Measurements from ENCODE around the gene COG5.

COG5 gene

GRCh38 chr7:107187774-107188173 is 375.9 kb downstream of the COG5 start:
- CTCF ChIA-PET: interaction anchor here (0.6 kb wide), 1 partner anchor 20 kb away, joined by 3 read pairs; no protein-coding TSS in a partner anchor
- TF ChIP-seq ELK4 (IDR thresholded peaks at IDR 0.05; ENCODE audit: borderline replicate concordance, low read depth, low read length) (no peak), BCL6B (tag by site-specific recombination; IDR thresholded peaks at IDR 0.05) (no peak), HOXD13 (CRISPR knock-in tag; IDR thresholded peaks at IDR 0.05; ENCODE audit: borderline replicate concordance) (no peak), ZNF580 (tag by site-specific recombination; IDR thresholded peaks at IDR 0.05) (no peak)
- Histone ChIP-seq H3K36me3 (ENCODE audit: control insufficient read depth in 2 of 2, insufficient read depth in 1 of 2, low read length in 2 of 2) (peaks cover 16 to 49% of the 10 kb centered on the region in 2 experiments), H3K4me3 (ENCODE audit: low read depth, low read length) (no peak overlapping the region), H3K9me3 (ENCODE audit: control insufficient read depth, insufficient read depth, low read depth, low read length) (no peaks in the 10 kb centered on the region), H3K4me1 (ENCODE audit: control insufficient read depth, insufficient read depth, low read length) (no peaks in the 10 kb centered on the region), H3K27ac (ENCODE audit: extremely low read depth, low read depth, low read length) (no peak overlapping the region)
- POLR2A ChIA-PET: no interaction called here

GRCh38 chr7:107186240-107186639 is 377.5 kb downstream of the COG5 start:
- ChIA-PET POLR2A (no interaction called here), CTCF (no interaction called here)
- Histone ChIP-seq H3K27ac (ENCODE audit: extremely low read depth, low read depth, low read length) (no peak overlapping the region), H3K36me3 (ENCODE audit: control insufficient read depth in 2 of 2, insufficient read depth in 1 of 2, low read length in 2 of 2) (peaks cover 16 to 51% of the 10 kb centered on the region in 2 experiments), H3K9me3 (ENCODE audit: control insufficient read depth, insufficient read depth, low read depth, low read length) (no peaks in the 10 kb centered on the region), H3K4me3 (ENCODE audit: low read depth, low read length) (no peak overlapping the region), H3K4me1 (ENCODE audit: control insufficient read depth, insufficient read depth, low read length) (no peaks in the 10 kb centered on the region)
- TF ChIP-seq ZBTB20 (tag by site-specific recombination; IDR thresholded peaks at IDR 0.05) (no peak), HOXA7 (CRISPR knock-in tag; IDR thresholded peaks at IDR 0.05; ENCODE audit: borderline replicate concordance) (no peak), ZXDB (tag by site-specific recombination; IDR thresholded peaks at IDR 0.05) (no peak), ZNF354C (tag by site-specific recombination; IDR thresholded peaks at IDR 0.05; ENCODE audit: borderline replicate concordance, low read depth) (no peak)

- H3K9me3 ChIP-seq (ENCODE audit: control insufficient read depth, insufficient read depth, low read depth, low read length): no peaks in the 10 kb centered on the region
- no peak overlapping the region for H3K27ac ChIP-seq (ENCODE audit: extremely low read depth, low read depth, low read length)
- POLR2A ChIA-PET: no interaction called here
- H3K4me3 ChIP-seq (ENCODE audit: low read depth, low read length): no peak overlapping the region
- CTCF ChIA-PET: no interaction called here
- peaks cover 16 to 48% of the 10 kb centered on the region in 2 experiments for H3K36me3 ChIP-seq (ENCODE audit: control insufficient read depth in 2 of 2, insufficient read depth in 1 of 2, low read length in 2 of 2)
- 0 out of 2 replicates have a peak, but pooled peaks cover 2% of the 10 kb centered on the region for H3K4me1 ChIP-seq (ENCODE audit: control insufficient read depth, insufficient read depth, low read length)
- TF ChIP-seq BCL11B (tag by site-specific recombination; IDR thresholded peaks at IDR 0.05; ENCODE audit: low read depth) (no peak), ZSCAN4 (tag by site-specific recombination; IDR thresholded peaks at IDR 0.05) (no peak), ZNF184 (tag by site-specific recombination; IDR thresholded peaks at IDR 0.05) (no peak), PBX3 (CRISPR knock-in tag; IDR thresholded peaks at IDR 0.05) (no peak), ZNF777 (tag by site-specific recombination; IDR thresholded peaks at IDR 0.05; ENCODE audit: borderline replicate concordance) (no peak), ZNF211 (tag by site-specific recombination; IDR thresholded peaks at IDR 0.05; ENCODE audit: low read depth) (no peak), ZBTB48 (tag by site-specific recombination; IDR thresholded peaks at IDR 0.05) (no peak), ZFP69B (tag by site-specific recombination; IDR thresholded peaks at IDR 0.05) (no peak), ZNF112 (tag by site-specific recombination; IDR thresholded peaks at IDR 0.05) (no peak), ZNF776 (tag by site-specific recombination; IDR thresholded peaks at IDR 0.05; ENCODE audit: borderline replicate concordance) (no peak), ZSCAN16 (tag by site-specific recombination; IDR thresholded peaks at IDR 0.05) (no peak), ZBTB11 (tag by site-specific recombination; conservative IDR thresholded peaks at IDR 0.05; ENCODE audit: low read depth) (no peak), ZNF169 (tag by site-specific recombination; IDR thresholded peaks at IDR 0.05) (no peak), HOXD13 (CRISPR knock-in tag; IDR thresholded peaks at IDR 0.05; ENCODE audit: borderline replicate concordance) (no peak), ZNF37A (tag by site-specific recombination; IDR thresholded peaks at IDR 0.05) (no peak), ZNF580 (tag by site-specific recombination; IDR thresholded peaks at IDR 0.05) (no peak), ZNF561 (tag by site-specific recombination; IDR thresholded peaks at IDR 0.05; ENCODE audit: borderline replicate concordance) (no peak)
Measured at GRCh38 chr7:107185716-107186115, 378.0 kb downstream of the COG5 start.

Data from HEK293 (cell line).